Thyroid gland (tissue), 4 donors: ENCODE results near the gene MAP7D3.

Experiments
- CTCF ChIP-seq, 6 experiments: fragments of 200-600 bp in 3 of 6; fragments of 450-650 bp in 3 of 6; sonication (generic) in 3 of 6; IDR thresholded peaks; one replicate each; pipeline ENCODE4 v1.5.1; 2016 to 2019; ENCODE audit warnings: antibody characterized with exemption in 6 of 6, mild to moderate bottlenecking in 2 of 6, inconsistent platforms in 1 of 6, moderate library complexity in 1 of 6
- POLR2A ChIP-seq, 2 donors: fragments of 450-650 bp; IDR thresholded peaks; one replicate each; pipeline ENCODE4 v1.6.1; 2017; ENCODE audit warnings: antibody characterized with exemption in 2 of 2, mild to moderate bottlenecking in 2 of 2, moderate library complexity in 1 of 2

- TF ChIP-seq POLR2A (IDR thresholded peaks at IDR 0.05) (no peak), CTCF (IDR thresholded peaks at IDR 0.05) (no peak)
Observed at GRCh38 chrX:136211766-136212556, 39.2 kb downstream of the MAP7D3 start.
